Measurements from ENCODE around the gene ADCY9.
A peak's percentile ranks its signal among the peaks of the same experiment; 100 is the strongest.
"Not testable (repeated sequence)": the region's sequence is repeated elsewhere in the genome, so short reads cannot be mapped to it uniquely, and the experiment has no call there.

The ADCY9 gene

GRCh38 chr16:4051591-4051990, 64.7 kb downstream of the ADCY9 start:
- TF ChIP-seq CTCF (conservative IDR thresholded peaks at IDR 0.05) = no peak

GRCh38 chr16:4049031-4049430, 67.2 kb downstream of the ADCY9 start:
- TF ChIP-seq CTCF (conservative IDR thresholded peaks at IDR 0.05) = no peak

More at GRCh38 chr16:4051591-4051990, 64.7 kb downstream of the ADCY9 start:
- no peak overlapping the region for H3K27ac ChIP-seq

GRCh38 chr16:4048481-4048880, 67.8 kb downstream of the ADCY9 start:
- TF ChIP-seq CTCF (conservative IDR thresholded peaks at IDR 0.05) = no peak
- H3K27ac ChIP-seq = no peak overlapping the region

More at GRCh38 chr16:4049031-4049430, 67.2 kb downstream of the ADCY9 start:
- no peak overlapping the region for H3K27ac ChIP-seq

GRCh38 chr16:4046221-4046620, 70.0 kb downstream of the ADCY9 start:
- no peak overlapping the region for H3K27ac ChIP-seq
- no peak for TF ChIP-seq CTCF (conservative IDR thresholded peaks at IDR 0.05)

- H3K27ac ChIP-seq = peak overlapping the region; percentile 47
Observed at GRCh38 chr16:4045561-4045960, 70.7 kb downstream of the ADCY9 start.

GRCh38 chr16:4042581-4042980, 73.7 kb downstream of the ADCY9 start:
- TF ChIP-seq CTCF (conservative IDR thresholded peaks at IDR 0.05) = no peak
- H3K27ac ChIP-seq = no peak overlapping the region

GRCh38 chr16:4038448-4038847, 77.8 kb downstream of the ADCY9 start:
- no peak for TF ChIP-seq CTCF (conservative IDR thresholded peaks at IDR 0.05)
- no peak overlapping the region for H3K27ac ChIP-seq

GRCh38 chr16:4036952-4037351, 79.3 kb downstream of the ADCY9 start:
- not testable (repeated sequence) for H3K27ac ChIP-seq

- no peak for TF ChIP-seq CTCF (conservative IDR thresholded peaks at IDR 0.05)
- H3K27ac ChIP-seq = no peak overlapping the region
Observed at GRCh38 chr16:4034963-4035362, 81.3 kb downstream of the ADCY9 start.
